GM12865 (cell line): ENCODE results near the gene PHTF2.

Experiments used
- DNase-seq: peaks from one replicate; pipeline ENCODE4 v3.0.0; 2010; ENCODE audit warnings: low read depth
- H3K4me3 ChIP-seq: 2 replicates; pipeline ENCODE4 v1.5.1; 2011; ENCODE audit warnings: mild to moderate bottlenecking, low read depth, low read length, control low read depth
- CTCF ChIP-seq: IDR thresholded peaks from 2 replicates; pipeline ENCODE4 v1.5.1; 2011; ENCODE audit warnings: low read length, control low read depth, low read depth, inconsistent platforms; ENCODE audit not compliant: insufficient read depth; ENCODE audit errors: missing control alignments

The PHTF2 gene

GRCh38 chr7:77910124-77910523 lies 111.6 kb downstream of the PHTF2 start:
- H3K4me3 ChIP-seq, result no peak overlapping the region
- DNase-seq, result no peak
- no peak for TF ChIP-seq CTCF

GRCh38 chr7:77912293-77912692 lies 113.7 kb downstream of the PHTF2 start:
- no peak for TF ChIP-seq CTCF
- no peak for DNase-seq
- no peak overlapping the region for H3K4me3 ChIP-seq

- H3K4me3 ChIP-seq, result no peak overlapping the region
- no peak for TF ChIP-seq CTCF
- no peak for DNase-seq
Measured at GRCh38 chr7:77913977-77914607, 115.5 kb downstream of the PHTF2 start.

- H3K4me3 ChIP-seq, result no peak overlapping the region
- no peak for DNase-seq
- TF ChIP-seq CTCF, result no peak
Measured at GRCh38 chr7:77917500-77918262, 119.1 kb downstream of the PHTF2 start.

- no peak for TF ChIP-seq CTCF
- H3K4me3 ChIP-seq, result no peak overlapping the region
- no peak for DNase-seq
Measured at GRCh38 chr7:77918676-77919075, 120.1 kb downstream of the PHTF2 start.

GRCh38 chr7:77923419-77923818 lies 124.8 kb downstream of the PHTF2 start:
- TF ChIP-seq CTCF, result no peak
- DNase-seq, result no peak
- H3K4me3 ChIP-seq, result no peak overlapping the region
